Activated T-cell treated with anti-CD3 and anti-CD28 coated beads, Interleukin-2, amount 50 U/mL, for 72 hours (primary cell): ENCODE results near the gene CRHR1. TPM values are rescaled to one million over a fixed set of nuclear protein-coding genes. Genes with fewer than 3 reads are reported as not detected.
A peak's percentile ranks its signal among the peaks of the same experiment; 100 is the strongest.

Source experiments
- ATAC-seq, 2 donors: fragments of 150-1000 bp; cut with Tn5 transposase; replicated peaks in 1 of 2; 2 replicates each; pipeline ENCODE4 v1.10.0; 2021; ENCODE audit warnings: moderate library complexity in 2 of 2, mild to moderate bottlenecking in 1 of 2
- DNase-seq, 2 donors: peaks; one replicate each; pipeline ENCODE4 v3.0.0; 2021 to 2022; ENCODE audit warnings: mixed read lengths in 1 of 2
- H3K27ac Mint-ChIP-seq: one replicate; pipeline ENCODE4 v1.8.0; 2022; ENCODE audit warnings: mild to moderate bottlenecking, moderate library complexity, mixed read lengths
- H3K27me3 Mint-ChIP-seq: one replicate; pipeline ENCODE4 v1.8.0; 2022; ENCODE audit warnings: low read depth, mixed read lengths
- H3K36me3 Mint-ChIP-seq, 2 donors: one replicate each; pipeline ENCODE4 v1.8.0; 2022; ENCODE audit warnings: mixed read lengths in 2 of 2, mild to moderate bottlenecking in 1 of 2; ENCODE audit not compliant: insufficient read depth in 2 of 2
- H3K4me1 Mint-ChIP-seq: one replicate; pipeline ENCODE4 v1.8.0; 2022; ENCODE audit warnings: low read depth, mixed read lengths
- H3K4me3 Mint-ChIP-seq, 2 donors: one replicate each; pipeline ENCODE4 v1.8.0; 2022; ENCODE audit warnings: mild to moderate bottlenecking in 2 of 2, mixed read lengths in 2 of 2, moderate library complexity in 2 of 2
- H3K9me3 Mint-ChIP-seq, 2 donors: one replicate each; pipeline ENCODE4 v1.8.0; 2022; ENCODE audit warnings: mixed read lengths in 2 of 2
- total RNA-seq, 2 donors: library from RNA; stranded (reverse); gene quantifications; one replicate each; pipeline ENCODE4 v1.2.3, GENCODE V29; 2022

Gene CRHR1
- total RNA-seq, 2 donors from 2014 or later = not detected

- H3K4me1 Mint-ChIP-seq = no peaks in the 10 kb centered on the region
- DNase-seq (no peak), ATAC-seq (no peak)
- H3K4me3 Mint-ChIP-seq = no peak overlapping the region
- no peak overlapping the region for H3K27ac Mint-ChIP-seq
- H3K36me3 Mint-ChIP-seq = no peaks in the 10 kb centered on the region
- no peaks in the 10 kb centered on the region for H3K9me3 Mint-ChIP-seq
- H3K27me3 Mint-ChIP-seq = peaks cover 32% of the 10 kb centered on the region
Measured at GRCh38 chr17:45808845-45809244, 24.7 kb downstream of the CRHR1 start.

- Mint-ChIP-seq H3K27me3 (peaks cover 34% of the 10 kb centered on the region), H3K9me3 (no peaks in the 10 kb centered on the region), H3K4me1 (no peaks in the 10 kb centered on the region), H3K27ac (no peak overlapping the region), H3K36me3 (no peaks in the 10 kb centered on the region), H3K4me3 (no peak overlapping the region)
- no peak for DNase-seq
- no peak for ATAC-seq
Measured at GRCh38 chr17:45809499-45809898, 25.4 kb downstream of the CRHR1 start.

DNA sequence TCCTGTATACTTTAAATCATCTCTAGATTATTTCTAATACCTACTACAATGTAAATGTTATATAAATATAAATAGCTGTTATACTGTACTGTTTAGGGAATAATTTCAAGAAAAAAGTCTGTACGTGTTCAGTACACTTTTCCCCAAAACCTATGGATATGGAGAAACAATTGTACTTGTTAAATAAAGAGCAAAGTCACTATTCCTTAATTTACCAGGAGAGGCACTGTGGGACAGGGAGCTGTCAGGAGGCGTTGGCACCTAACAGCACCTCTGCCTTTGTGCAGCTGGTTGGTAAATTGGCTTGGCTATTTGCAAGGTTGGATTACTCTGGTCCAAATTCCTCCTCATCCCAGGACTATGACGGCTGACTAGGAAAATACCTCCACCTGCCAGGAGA lies 28.0 kb downstream of the CRHR1 start:
- peaks cover 21% of the 10 kb centered on the region for H3K27me3 Mint-ChIP-seq
- DNase-seq (no peak), ATAC-seq (no peak)
- no peak overlapping the region for H3K4me3 Mint-ChIP-seq
- H3K36me3 Mint-ChIP-seq = no peaks in the 10 kb centered on the region
- no peaks in the 10 kb centered on the region for H3K9me3 Mint-ChIP-seq
- no peak overlapping the region for H3K27ac Mint-ChIP-seq
- H3K4me1 Mint-ChIP-seq = no peaks in the 10 kb centered on the region

DNA sequence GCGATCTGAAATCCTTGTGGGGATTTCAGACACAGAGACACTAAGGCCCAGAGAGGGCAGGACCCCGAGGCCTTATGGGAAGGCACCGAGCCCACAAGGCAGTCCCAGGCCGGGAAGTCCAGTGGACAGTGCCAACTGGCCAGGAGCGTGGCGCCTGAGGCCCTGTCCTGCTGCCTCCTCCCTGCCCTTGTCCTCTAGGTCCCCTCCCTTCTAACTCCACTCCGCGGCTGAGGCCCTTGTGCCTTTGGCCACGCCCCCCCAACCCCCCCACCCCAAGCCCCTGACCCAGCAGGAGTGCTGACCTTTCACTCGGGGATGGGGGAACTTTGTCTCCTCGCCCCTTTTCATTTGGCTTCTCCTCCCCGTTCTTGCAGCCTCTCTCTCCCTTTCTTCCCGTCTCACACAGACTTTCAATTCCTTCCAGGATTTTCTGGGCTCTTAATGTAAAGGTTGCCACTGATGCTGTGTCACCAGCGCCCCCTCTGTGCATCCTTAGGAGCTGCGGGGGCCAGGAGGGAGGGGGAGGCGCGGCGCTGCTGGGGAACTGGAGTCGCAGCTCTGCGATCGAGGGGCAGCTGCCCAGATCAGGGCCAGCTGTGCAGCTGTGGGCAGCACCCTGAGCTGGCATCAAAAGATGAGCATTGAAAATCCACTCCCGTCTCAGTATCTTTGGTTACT lies 29.1 kb downstream of the CRHR1 start:
- ATAC-seq (no peak), DNase-seq (no peak)
- no peaks in the 10 kb centered on the region for H3K9me3 Mint-ChIP-seq
- H3K4me3 Mint-ChIP-seq = no peak overlapping the region
- H3K36me3 Mint-ChIP-seq = no peaks in the 10 kb centered on the region
- peaks cover 21% of the 10 kb centered on the region for H3K27me3 Mint-ChIP-seq
- no peak overlapping the region for H3K27ac Mint-ChIP-seq
- H3K4me1 Mint-ChIP-seq = no peaks in the 10 kb centered on the region

GRCh38 chr17:45814622-45815606 lies 30.8 kb downstream of the CRHR1 start:
- no peak for ATAC-seq
- Mint-ChIP-seq H3K4me3 (no peak overlapping the region), H3K9me3 (no peaks in the 10 kb centered on the region)

GRCh38 chr17:45815752-45816151 lies 31.6 kb downstream of the CRHR1 start:
- no peak overlapping the region for H3K4me3 Mint-ChIP-seq
- no peaks in the 10 kb centered on the region for H3K9me3 Mint-ChIP-seq

More at GRCh38 chr17:45814622-45815606, 30.8 kb downstream of the CRHR1 start:
- Mint-ChIP-seq H3K4me1 (no peaks in the 10 kb centered on the region), H3K27me3 (peaks cover 16% of the 10 kb centered on the region), H3K36me3 (no peaks in the 10 kb centered on the region), H3K27ac (no peak overlapping the region)
- DNase-seq = no peak

GRCh38 chr17:45818041-45818440 lies 33.9 kb downstream of the CRHR1 start:
- DNase-seq = no peak
- no peak overlapping the region for H3K4me3 Mint-ChIP-seq
- no peak overlapping the region for H3K27ac Mint-ChIP-seq
- peaks cover 8% of the 10 kb centered on the region for H3K27me3 Mint-ChIP-seq
- no peaks in the 10 kb centered on the region for H3K9me3 Mint-ChIP-seq
- H3K36me3 Mint-ChIP-seq = no peaks in the 10 kb centered on the region
- H3K4me1 Mint-ChIP-seq = no peaks in the 10 kb centered on the region
- no peak for ATAC-seq

More at GRCh38 chr17:45815752-45816151, 31.6 kb downstream of the CRHR1 start:
- ATAC-seq = no peak
- Mint-ChIP-seq H3K4me1 (no peaks in the 10 kb centered on the region), H3K27me3 (peaks cover 16% of the 10 kb centered on the region), H3K27ac (no peak overlapping the region), H3K36me3 (no peaks in the 10 kb centered on the region)
- DNase-seq = no peak

DNA sequence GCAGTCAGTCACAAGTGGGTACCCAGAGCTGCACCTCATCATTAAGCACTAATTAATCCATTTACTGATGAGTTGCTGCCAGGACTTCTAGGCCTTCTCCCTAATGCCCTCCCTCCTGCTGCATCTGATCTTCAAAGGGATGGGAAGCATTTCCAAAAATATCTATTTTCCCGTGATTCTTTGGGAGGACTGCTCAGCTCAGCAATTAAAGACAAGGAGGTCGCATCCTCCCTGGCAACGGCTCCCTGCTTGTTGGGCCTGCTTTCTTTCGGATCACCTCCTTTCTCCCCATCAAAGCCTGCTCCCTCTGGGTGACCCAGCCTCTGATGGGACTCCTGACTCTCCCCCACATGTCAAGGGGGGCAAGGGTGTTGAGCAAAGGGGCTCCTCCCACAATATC lies 34.6 kb downstream of the CRHR1 start:
- no peaks in the 10 kb centered on the region for H3K9me3 Mint-ChIP-seq
- H3K27me3 Mint-ChIP-seq = peaks cover 3% of the 10 kb centered on the region
- no peaks in the 10 kb centered on the region for H3K4me1 Mint-ChIP-seq
- no peak overlapping the region for H3K27ac Mint-ChIP-seq
- H3K36me3 Mint-ChIP-seq = no peaks in the 10 kb centered on the region
- ATAC-seq = no peak
- no peak overlapping the region for H3K4me3 Mint-ChIP-seq
- DNase-seq = no peak

GRCh38 chr17:45819632-45820031 lies 35.5 kb downstream of the CRHR1 start:
- Mint-ChIP-seq H3K4me1 (no peaks in the 10 kb centered on the region), H3K27ac (no peak overlapping the region), H3K4me3 (no peak overlapping the region), H3K27me3 (no peaks in the 10 kb centered on the region), H3K36me3 (no peaks in the 10 kb centered on the region), H3K9me3 (no peaks in the 10 kb centered on the region)
- ATAC-seq (no peak), DNase-seq (no peak)

DNA sequence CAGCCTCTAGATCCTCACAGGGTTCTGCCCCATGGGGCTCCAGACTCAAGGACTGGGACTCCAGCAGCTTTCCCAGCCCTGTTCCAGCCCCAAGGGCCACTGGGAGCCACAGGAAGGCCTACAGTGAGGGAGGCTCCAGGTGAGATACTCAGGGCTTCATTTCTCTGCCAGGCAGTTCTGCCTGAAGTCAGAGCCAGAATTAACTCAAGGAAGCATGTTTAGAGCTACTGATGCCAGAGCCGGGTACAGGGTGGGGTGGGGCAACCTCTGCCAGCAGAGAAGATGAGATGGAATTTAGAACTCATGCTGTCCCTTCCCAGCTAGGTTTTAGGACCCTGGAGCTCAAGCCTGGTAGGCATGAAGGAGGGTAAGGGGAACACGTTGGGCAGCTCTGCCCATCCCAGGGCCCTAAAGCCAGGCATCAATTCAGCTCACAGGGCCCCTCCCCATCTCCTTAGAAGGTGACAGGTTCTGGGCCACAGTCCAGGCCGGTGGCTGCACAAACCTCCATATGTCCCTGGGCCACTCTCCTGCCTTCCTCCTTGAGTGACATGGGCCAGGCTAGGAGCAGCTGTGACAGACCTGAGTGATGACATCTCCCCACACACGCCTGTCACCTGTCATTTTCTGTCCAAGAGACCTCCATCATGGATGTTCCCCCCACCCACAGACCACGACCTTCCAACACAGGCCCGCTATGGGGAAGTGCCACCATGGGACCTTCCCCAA lies 36.1 kb downstream of the CRHR1 start:
- Mint-ChIP-seq H3K27me3 (no peaks in the 10 kb centered on the region), H3K36me3 (no peaks in the 10 kb centered on the region), H3K4me1 (no peaks in the 10 kb centered on the region), H3K27ac (no peak overlapping the region), H3K4me3 (no peak overlapping the region), H3K9me3 (no peaks in the 10 kb centered on the region)
- no peak for ATAC-seq
- DNase-seq = no peak

DNA sequence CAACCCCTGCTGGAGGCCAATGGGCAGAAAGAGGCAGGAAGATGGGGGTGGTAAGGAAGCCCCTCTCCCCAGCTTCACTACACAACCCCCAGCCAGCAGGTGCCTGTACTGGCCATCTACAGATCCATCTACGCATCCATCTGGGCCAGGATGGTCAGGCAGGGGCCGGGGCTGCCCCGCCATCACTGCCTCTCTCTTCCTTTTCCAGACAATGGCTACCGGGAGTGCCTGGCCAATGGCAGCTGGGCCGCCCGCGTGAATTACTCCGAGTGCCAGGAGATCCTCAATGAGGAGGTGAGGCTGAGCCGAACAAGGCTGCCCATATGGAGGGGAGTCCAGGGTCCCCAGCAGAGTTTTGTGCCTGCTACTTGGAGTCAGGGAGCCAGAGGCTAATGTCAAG lies 37.0 kb downstream of the CRHR1 start:
- Mint-ChIP-seq H3K27me3 (no peaks in the 10 kb centered on the region), H3K9me3 (no peaks in the 10 kb centered on the region), H3K27ac (no peak overlapping the region), H3K4me3 (no peak overlapping the region), H3K36me3 (no peaks in the 10 kb centered on the region), H3K4me1 (no peaks in the 10 kb centered on the region)
- ATAC-seq (no peak), DNase-seq (no peak)

- DNase-seq = no peak
- Mint-ChIP-seq H3K4me1 (no peaks in the 10 kb centered on the region), H3K27ac (no peak overlapping the region)
Measured at GRCh38 chr17:45823598-45823997, 39.5 kb downstream of the CRHR1 start.

DNA sequence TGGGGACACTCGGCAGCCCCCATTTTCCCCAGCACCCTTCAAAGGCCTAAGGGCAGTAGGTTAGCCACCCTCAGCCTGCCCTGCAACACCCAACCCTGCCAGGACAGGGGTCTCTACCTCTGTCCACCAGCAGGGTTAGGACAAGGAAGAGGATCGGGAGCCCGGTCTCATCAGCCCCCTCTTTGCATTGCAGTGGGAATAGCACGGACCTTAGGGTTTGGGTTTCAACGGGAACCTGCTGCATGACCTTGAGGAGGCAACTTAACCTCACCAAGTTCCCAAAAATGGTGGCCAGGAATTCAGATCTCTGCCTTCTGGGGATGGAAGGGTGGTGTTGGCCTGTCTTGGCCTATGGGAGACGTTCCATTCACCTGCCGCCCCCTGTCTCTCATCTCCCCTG lies 40.4 kb downstream of the CRHR1 start:
- DNase-seq = no peak
- H3K9me3 Mint-ChIP-seq = no peaks in the 10 kb centered on the region
- no peaks in the 10 kb centered on the region for H3K36me3 Mint-ChIP-seq
- H3K4me3 Mint-ChIP-seq = no peak overlapping the region
- no peaks in the 10 kb centered on the region for H3K27me3 Mint-ChIP-seq
- no peaks in the 10 kb centered on the region for H3K4me1 Mint-ChIP-seq
- ATAC-seq = no peak
- no peak overlapping the region for H3K27ac Mint-ChIP-seq

More at GRCh38 chr17:45823598-45823997, 39.5 kb downstream of the CRHR1 start:
- Mint-ChIP-seq H3K4me3 (no peak overlapping the region), H3K27me3 (no peaks in the 10 kb centered on the region), H3K36me3 (no peaks in the 10 kb centered on the region), H3K9me3 (no peaks in the 10 kb centered on the region)
- peak in 1 of 2 donors; percentile 25 for ATAC-seq
